Suprapubic skin (tissue), 4 donors: Measurements from ENCODE around the gene COL5A1. TPM values are rescaled to one million over a fixed set of nuclear protein-coding genes. Genes with fewer than 3 reads are reported as not detected.
A peak's percentile ranks its signal among the peaks of the same experiment; 100 is the strongest.

ENCODE experiments used
- DNase-seq, 2 donors: peaks; one replicate each; pipeline ENCODE4 v3.0.0-alpha.2; 2019; ENCODE audit warnings: low spot score in 2 of 2
- H3K27ac ChIP-seq: fragments of 200-600 bp; sonication (generic); one replicate; pipeline ENCODE4 v1.5.1; 2019
- H3K27me3 ChIP-seq: fragments of 200-600 bp; sonication (generic); one replicate; pipeline ENCODE4 v1.5.1; 2019
- H3K36me3 ChIP-seq: fragments of 200-600 bp; sonication (generic); one replicate; pipeline ENCODE4 v1.5.1; 2019
- H3K4me1 ChIP-seq: fragments of 200-600 bp; sonication (generic); one replicate; pipeline ENCODE4 v1.5.1; 2019
- H3K4me3 ChIP-seq: fragments of 200-600 bp; sonication (generic); one replicate; pipeline ENCODE4 v1.5.1; 2019; ENCODE audit warnings: mild to moderate bottlenecking
- H3K9me3 ChIP-seq: fragments of 200-600 bp; sonication (generic); one replicate; pipeline ENCODE4 v1.5.1; 2019
- CTCF ChIP-seq, 2 donors: fragments of 200-600 bp in 1 of 2; fragments of 450-650 bp in 1 of 2; sonication (generic) in 1 of 2; IDR thresholded peaks; one replicate each; pipeline ENCODE4 v1.5.1; 2016 to 2019; ENCODE audit warnings: antibody characterized with exemption in 2 of 2, mild to moderate bottlenecking in 1 of 2, moderate library complexity in 1 of 2
- EP300 ChIP-seq: sonication (generic); formaldehyde crosslinking; IDR thresholded peaks from one replicate; pipeline ENCODE4 v1.6.1; 2017; ENCODE audit warnings: antibody characterized with exemption
- POLR2A ChIP-seq, 2 donors: fragments of 450-650 bp; IDR thresholded peaks; one replicate each; pipeline ENCODE4 v1.6.1; 2017; ENCODE audit warnings: antibody characterized with exemption in 2 of 2, mild to moderate bottlenecking in 2 of 2, moderate library complexity in 2 of 2
- POLR2AphosphoS5 ChIP-seq, 3 donors: sonication (generic); formaldehyde crosslinking; IDR thresholded peaks; one replicate each; pipeline ENCODE4 v1.6.1; 2017; ENCODE audit warnings: antibody characterized with exemption in 3 of 3
- WGBS: methylation state at CpG from one replicate; pipeline ENCODE4 v1.1.5; 2018; 5-methylcytosine and 5-hydroxymethylcytosine counted together
- total RNA-seq, 4 donors: library from RNA; depleted of rRNA; stranded (reverse); fragments of >200 nt; gene quantifications; one replicate each; pipeline ENCODE4 v1.1.0, GENCODE V29; 2016

Gene COL5A1
- total RNA-seq, 4 donors from 2014 or later: 8.6 to 16.5 (median 15.4) TPM

- WGBS: 72% methylated on average over 10 of the region's 10 CpGs
- Histone ChIP-seq H3K4me3 (no peak overlapping the region), H3K4me1 (peaks cover 57% of the 10 kb centered on the region), H3K9me3 (no peaks in the 10 kb centered on the region), H3K27me3 (no peaks in the 10 kb centered on the region), H3K36me3 (no peaks in the 10 kb centered on the region), H3K27ac (no peak overlapping the region)
- DNase-seq: no peak
- no peak for TF ChIP-seq CTCF (IDR thresholded peaks at IDR 0.05)
These were observed 9.8 kb downstream of the COL5A1 start for GRCh38 chr9:134651226-134651905.

- H3K9me3 ChIP-seq: no peaks in the 10 kb centered on the region
- peaks cover 45% of the 10 kb centered on the region for H3K4me1 ChIP-seq
- 76% methylated on average over 23 of the region's 28 CpGs for WGBS
- TF ChIP-seq CTCF (IDR thresholded peaks at IDR 0.05) (no peak), POLR2A (IDR thresholded peaks at IDR 0.05) (no peak), EP300 (no peak), POLR2AphosphoS5 (IDR thresholded peaks at IDR 0.05) (no peak)
- no peak overlapping the region for H3K27ac ChIP-seq
- peak in 1 of 2 donors; percentile 56 for DNase-seq
- H3K36me3 ChIP-seq: no peaks in the 10 kb centered on the region
- H3K27me3 ChIP-seq: no peaks in the 10 kb centered on the region
- no peak overlapping the region for H3K4me3 ChIP-seq
These were observed 11.0 kb downstream of the COL5A1 start for GRCh38 chr9:134652291-134653225.

- DNase-seq: no peak
- Histone ChIP-seq H3K36me3 (no peaks in the 10 kb centered on the region), H3K4me1 (peaks cover 45% of the 10 kb centered on the region), H3K4me3 (no peak overlapping the region), H3K9me3 (no peaks in the 10 kb centered on the region), H3K27ac (no peak overlapping the region), H3K27me3 (no peaks in the 10 kb centered on the region)
- 82% methylated on average over 15 of the region's 17 CpGs for WGBS
- TF ChIP-seq POLR2A (IDR thresholded peaks at IDR 0.05) (no peak), EP300 (no peak), CTCF (IDR thresholded peaks at IDR 0.05) (no peak), POLR2AphosphoS5 (IDR thresholded peaks at IDR 0.05) (no peak)
These were observed 11.8 kb downstream of the COL5A1 start for GRCh38 chr9:134653259-134654009.

GRCh38 chr9:134655101-134655500, 13.5 kb downstream of the COL5A1 start:
- WGBS: 67% methylated on average over 6 of the region's 11 CpGs
- TF ChIP-seq POLR2A (IDR thresholded peaks at IDR 0.05) (no peak), POLR2AphosphoS5 (IDR thresholded peaks at IDR 0.05) (no peak), EP300 (no peak), CTCF (IDR thresholded peaks at IDR 0.05) (no peak)
- no peak overlapping the region for H3K4me3 ChIP-seq
- peaks cover 48% of the 10 kb centered on the region for H3K4me1 ChIP-seq
- no peak for DNase-seq
- no peaks in the 10 kb centered on the region for H3K36me3 ChIP-seq
- no peaks in the 10 kb centered on the region for H3K27me3 ChIP-seq
- H3K9me3 ChIP-seq: no peaks in the 10 kb centered on the region
- no peak overlapping the region for H3K27ac ChIP-seq
